ENCODE data around the gene CDK8.

The CDK8 gene

DNA sequence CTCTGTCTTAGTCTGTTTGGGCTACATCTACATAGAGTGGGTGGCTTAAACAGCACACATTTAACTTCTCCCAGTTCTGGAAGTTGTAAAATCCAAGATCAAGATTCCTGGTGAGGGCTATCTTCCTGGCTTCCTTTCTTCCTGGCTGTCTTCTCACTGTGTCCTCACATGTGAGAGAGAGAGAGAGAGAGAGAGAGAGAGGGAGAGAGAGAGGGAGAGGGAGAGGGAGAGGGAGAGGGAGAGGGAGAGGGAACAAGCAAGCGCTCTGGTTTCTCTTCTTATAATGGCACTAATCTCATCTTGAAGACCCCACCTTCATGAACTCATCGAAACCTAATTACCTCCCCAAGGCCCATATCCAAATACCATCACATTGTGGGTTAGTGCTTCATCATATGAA is 69.2 kb downstream of the CDK8 start:
- no peak for DNase-seq

DNA sequence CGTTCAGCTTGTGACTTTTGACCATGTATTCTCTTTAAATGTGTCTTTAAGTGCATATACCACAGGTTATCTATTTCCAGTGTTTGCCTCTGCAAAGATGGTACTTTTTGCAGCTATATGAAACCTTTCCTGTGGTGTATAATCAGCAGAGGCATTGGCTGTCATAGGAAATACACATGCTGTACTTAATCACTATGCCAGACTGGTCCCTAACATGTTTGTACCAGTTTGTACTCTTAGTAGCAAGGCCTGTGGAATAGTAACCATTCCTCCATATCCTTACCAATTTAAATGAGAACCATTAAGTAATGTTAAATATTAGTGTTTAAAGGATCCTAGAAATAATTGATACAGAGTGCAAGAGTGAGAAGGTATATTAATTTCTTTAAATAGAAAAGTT is 69.8 kb downstream of the CDK8 start:
- DNase-seq = no peak

DNA sequence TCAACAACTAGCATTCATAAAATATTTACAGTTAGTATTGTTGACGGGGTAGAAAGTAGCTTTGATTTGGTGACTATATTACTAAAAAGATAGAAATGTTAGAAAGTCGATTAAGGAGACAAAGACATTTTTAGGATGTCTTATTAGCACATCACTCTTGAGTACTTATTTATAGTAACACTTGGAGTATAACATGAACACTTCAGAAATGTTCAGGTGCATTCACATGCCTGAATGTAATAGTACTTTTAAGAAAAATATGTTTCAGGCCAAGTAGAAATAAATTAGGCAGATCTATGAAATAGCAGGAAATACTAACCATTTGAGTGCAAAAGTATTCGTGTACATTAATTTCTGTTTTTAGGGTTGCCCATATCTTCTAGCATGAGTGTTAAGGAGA is 70.4 kb downstream of the CDK8 start:
- no peak for DNase-seq

DNA sequence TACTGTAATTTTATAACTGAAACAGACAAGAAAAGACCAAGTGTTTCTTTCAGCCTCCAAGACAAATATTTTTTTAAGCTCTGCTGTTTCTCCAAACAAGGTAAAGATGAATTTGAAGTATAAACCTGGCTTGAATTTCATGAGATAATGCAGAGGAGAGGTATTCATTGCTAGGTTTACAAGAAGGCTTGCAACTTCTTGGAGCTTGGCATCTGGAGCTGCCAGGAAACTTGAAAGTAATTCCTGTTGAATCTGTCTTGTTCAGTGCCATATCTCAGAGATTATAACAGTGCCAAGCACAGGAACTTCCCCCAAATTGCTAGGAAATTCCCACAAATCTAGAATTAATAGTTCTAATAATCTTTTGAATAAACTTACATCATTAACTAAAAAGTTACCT is 70.9 kb downstream of the CDK8 start:
- no peak for DNase-seq

DNA sequence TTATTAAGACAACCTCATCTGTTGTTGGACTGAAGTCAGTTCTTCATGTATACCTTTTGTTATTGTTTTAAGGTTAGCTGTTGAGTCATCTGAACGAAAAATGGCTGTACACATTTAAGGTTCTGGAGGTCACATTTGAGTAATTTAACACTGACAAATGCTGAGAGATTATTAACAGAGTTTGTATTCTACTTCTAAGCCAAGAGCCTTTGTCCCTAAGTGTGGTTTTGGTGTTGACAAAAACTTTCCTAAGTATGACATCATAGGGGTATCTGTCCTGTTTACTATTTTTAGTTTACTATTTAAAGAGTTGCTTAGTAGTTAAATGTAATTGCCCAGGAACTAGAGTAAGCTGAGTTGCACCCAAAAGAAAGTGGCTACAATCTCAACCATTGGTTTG is 71.9 kb downstream of the CDK8 start:
- DNase-seq = no peak

DNA sequence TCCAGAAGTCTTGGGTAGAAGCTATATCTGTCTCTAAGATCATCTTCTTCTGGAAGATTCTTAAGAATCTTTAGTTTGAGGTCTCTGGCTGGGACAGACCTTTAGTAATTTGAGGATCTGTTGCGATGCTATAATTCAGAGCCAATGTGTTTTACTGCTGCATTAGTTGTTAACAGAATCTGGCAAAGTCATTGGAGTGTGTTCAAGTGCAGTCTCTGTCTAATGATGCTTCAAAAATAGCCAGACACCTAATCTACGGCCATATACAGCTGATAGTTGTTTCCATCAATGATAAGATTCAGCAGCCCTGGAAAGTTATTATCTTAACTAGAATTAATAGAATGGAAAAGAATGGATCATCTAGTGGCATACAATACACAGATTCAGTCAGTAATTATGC is 72.6 kb downstream of the CDK8 start:
- DNase-seq = no peak

DNA sequence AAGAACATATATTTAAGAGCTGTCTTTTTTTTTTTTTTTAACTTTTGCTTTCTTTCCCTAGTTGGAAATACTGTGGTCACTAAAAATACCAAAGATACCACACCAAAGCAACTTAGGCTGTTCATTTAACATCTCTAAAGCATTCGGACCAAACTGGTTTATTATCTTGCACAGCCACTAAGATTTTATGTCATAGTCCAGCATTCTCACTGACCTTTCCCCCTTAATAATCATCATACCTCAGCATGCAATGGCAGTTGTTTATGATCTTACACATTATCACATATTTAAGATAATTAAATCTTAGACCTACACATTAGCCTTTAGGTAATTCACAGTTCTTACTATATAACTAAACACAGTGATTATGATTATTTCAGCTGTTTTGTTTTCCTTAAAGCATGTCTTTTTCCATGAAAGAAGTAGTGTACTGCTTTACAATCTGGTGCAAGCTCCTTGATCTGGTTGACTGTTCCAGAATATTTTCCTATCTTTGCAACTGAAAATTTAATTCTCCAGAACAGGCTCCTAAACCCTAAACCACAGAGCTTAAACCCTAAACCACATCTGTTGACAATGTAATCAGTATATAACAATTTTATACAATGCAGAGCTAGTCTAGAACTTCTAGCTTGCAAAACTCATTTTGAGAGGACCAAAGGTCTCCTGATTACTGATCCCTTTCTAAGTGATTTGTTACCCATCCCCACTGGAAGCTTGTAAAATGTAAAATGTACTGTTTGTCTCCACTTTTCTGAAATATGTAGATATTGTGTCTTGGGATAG is 74.2 kb downstream of the CDK8 start:
- no peak for DNase-seq

DNA sequence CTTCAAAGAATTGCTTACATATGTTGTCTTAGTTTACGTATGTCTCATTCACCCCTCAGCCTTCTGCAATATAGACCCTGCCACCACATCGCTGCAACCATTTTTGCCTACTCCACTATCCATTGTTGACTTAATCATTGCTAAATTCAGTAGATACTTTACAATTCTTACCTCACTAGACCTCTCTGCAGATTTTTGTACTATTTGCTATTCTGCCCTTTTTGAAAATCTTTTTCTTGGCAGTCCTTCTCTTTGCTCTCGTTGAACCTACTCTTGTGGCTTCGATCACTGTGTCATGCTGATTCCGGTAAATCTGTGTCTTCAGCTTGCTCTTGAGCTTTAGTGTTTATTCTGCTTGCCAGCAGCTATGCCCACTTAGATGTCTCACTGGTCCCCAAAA is 81.2 kb downstream of the CDK8 start:
- no peak for DNase-seq

DNA sequence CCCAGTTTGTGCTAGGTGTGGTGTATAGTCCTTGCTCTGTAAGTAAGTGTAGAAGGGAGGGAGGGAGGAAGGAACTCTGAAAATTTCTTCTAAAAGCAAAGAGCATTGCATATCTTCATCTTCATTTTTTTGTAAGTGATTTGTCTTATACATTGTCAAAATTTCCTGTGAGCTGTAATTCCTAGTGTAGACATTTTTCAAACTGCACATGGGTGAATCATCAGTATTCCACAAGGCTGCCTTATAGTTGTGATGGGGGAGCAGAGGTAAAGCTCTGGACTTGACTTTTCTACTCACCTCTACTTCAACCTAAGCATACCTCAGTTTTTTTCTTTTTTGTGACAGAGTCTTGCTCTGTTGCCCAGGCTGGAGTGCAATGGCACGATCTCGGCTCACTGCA is 86.9 kb downstream of the CDK8 start:
- DNase-seq = no peak

DNA sequence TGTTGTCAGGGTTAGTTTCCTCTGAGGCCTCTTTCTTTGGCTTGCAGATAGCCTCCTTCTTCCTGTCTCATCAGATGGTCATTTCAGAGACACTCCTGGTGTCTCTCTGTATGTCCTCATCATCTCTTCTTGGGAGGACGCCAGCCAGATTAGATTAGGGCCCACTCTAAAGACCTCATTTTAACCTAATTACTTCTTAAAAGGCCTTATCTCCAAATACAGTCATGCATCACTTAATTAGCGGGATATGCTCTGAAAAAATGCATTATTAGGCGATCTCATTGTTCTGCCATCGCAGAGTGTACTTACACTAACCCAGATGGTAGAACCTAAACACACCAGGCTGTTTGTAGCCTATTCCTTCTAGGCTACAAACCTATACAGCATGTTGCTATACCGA is 89.0 kb downstream of the CDK8 start:
- no peak for DNase-seq

DNA sequence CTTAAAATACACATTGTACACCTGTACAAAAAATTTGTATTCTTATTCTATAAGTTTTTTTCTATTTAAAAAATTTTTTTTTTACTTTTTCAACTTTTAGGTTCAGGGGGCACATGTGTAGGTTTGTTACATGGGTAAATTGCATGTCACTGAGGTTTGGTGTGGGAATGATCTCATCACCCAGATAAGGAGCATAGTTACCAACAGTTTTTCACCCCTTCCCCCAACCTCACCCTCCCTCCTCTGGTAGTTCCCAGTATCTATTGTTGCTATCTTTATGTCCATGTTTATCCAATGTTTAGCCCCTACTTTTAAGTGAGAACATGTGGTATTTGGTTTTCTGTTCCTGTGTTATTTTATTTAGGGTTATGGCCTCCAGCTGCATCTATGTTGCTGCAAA is 89.9 kb downstream of the CDK8 start:
- DNase-seq = no peak

DNA sequence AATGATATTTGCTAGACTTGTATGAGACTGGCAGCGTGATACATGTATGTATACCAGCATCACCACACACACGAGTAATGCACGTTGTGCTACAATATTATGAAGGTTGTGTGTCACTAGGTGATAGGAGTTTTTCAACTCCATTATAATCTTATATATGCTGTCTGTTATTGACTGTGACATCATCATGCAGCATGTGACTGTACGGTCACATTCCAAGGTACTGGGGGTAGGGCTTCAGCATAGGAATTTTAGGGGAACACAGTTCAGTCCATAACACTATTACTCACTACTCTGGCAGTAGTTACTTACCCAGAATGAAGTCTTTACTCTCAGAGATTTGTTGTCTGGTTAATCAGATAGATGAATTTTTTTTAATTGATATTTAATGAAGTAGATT is 91.1 kb downstream of the CDK8 start:
- DNase-seq = no peak

DNA sequence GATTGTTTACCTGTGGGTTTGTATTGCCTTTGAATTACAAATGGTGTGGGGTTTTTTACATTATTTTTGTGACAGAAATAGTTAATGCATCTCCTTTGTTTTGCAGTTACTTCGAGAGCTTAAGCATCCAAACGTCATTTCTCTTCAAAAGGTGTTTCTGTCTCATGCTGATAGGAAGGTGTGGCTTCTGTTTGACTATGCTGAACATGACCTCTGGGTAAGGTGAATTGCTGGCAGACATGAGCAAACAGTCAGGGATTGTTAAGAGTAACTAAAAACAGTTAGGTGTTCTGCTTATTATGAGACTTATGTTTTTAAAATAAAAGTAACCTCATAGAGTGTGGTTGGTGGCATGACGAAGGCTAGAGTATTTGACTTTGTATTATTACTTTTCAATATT is 95.0 kb downstream of the CDK8 start:
- no peak for DNase-seq

DNA sequence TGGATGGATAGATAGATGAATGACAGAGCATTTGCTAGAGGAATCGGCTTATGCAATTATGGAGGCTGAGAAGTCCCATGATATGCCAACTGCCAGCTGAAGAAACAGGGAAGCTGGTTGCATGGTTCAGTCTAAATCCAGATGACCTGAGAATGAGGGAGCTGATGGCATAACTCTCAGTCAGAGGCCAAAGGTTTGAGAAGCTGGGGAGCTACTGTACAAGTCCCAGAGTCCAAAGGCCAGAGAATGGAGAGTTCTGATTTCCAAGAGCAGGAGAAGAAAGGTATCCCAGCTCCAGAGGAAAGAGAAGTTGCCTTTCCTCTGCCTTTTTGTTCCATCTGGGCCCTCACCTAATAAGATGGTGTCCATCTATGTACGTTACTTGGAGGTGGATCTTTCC is 108.3 kb downstream of the CDK8 start:
- DNase-seq = no peak

DNA sequence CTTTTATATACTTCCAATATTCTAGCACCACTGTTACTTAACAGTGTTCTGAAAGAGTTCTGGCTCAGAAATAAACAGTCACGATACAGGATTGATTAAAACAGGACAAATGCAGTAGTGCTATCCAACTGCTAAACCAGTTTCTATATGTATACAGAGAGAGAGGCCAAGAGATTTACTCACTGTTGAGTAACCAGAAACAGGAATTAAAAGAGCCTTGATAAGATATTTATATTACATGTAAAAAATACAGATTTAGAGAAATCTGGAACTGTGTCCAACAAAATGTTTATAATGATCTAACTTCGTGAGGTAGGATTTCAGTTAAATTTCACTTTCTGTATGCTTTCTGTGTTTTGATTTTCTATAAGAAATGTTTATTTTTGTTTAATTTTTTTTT is 116.6 kb downstream of the CDK8 start:
- no peak for DNase-seq

DNA sequence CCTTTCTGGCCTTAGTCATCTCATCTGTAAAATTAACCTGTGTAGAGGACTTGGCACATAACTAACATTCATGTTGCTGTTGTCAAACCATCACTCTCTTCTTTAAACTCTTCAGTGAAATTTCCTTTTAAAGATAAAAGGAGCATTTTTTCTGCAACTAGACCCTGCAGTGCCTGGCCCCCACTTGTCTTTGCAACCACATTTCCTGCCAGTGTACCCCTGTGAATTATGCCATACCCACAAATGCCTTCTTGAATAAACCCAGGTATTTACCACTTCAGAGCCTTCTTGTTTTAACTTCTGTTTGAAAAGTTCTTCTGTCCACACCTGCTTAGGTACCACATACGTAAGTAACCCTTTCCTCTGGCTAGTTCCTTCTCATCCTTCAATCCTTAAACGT is 118.8 kb downstream of the CDK8 start:
- no peak for DNase-seq

DNA sequence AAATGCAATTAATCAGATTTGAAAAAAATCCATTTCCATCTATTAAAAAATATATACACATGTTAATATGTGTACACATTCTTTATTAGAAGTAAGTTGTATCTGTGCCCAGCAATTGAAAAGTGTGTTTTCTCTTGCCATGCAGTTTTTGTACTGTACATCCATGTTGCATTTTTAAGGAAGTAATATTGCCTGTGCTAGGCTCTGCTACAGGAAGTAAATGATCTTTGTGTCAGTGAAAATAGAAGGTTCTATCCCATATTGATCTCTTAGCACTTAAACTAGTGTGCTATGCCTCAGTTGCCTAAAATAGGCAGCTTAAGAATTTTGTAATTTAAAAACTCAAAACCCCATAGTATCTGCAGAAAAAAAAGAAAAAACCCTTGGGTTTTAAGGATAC is 122.5 kb downstream of the CDK8 start:
- no peak for DNase-seq

DNA sequence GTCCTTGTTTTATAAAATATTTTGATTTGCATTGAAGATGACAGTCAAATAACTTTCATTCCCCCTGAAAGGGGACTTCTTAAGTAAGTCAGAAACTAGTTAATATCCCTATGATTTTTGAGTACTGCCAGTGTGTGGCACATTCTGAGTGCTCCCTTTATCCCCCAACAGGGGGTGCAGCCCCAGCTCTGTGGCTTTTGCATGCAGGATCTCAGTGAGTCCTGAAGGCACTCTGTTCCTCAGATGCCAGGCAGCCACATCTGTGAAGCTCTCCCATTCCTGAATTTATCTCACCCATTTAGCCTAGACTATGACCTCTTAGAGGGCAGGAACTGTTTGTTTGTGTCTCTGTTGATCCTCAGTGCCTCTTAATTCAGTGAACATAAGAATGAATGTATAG is 123.1 kb downstream of the CDK8 start:
- DNase-seq = no peak

DNA sequence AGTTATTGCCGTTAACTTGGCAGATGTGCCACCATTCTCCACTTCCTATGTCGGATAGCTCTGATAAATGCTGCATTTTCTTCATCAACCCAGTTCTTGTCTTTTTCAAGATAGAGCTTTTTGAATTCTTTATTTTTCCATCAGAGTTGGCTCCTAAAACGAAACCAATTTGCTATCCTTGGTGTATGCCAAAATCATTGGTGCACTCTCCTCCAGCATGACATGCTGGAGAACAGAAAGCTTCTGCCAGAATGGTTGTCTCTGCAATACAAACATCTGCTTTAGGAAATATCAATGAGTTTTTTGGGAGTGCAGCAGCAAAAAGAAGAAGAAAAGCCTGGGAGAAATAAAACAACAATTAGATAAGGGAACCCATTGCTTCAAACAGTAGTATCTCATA is 124.2 kb downstream of the CDK8 start:
- no peak for DNase-seq

DNA sequence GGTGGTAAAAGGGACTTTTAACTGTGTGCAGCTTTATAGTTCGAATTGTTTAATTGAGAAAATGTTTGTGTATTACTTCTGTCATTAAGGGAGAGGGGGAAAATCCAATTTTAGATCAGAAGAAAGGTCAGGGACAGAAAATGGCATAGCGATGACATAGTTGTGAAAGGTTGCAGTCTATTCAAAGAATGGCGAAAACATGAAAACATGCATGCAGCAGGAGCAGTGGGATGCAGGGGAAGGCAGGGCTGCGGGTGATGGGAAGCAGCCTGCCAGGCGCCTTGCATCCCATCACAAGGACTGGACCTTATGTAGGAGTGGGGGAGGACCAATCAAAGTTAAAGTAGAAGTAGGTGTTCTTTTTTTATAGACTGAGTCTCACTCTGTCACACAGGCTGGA is 125.9 kb downstream of the CDK8 start:
- no peak for DNase-seq

DNA sequence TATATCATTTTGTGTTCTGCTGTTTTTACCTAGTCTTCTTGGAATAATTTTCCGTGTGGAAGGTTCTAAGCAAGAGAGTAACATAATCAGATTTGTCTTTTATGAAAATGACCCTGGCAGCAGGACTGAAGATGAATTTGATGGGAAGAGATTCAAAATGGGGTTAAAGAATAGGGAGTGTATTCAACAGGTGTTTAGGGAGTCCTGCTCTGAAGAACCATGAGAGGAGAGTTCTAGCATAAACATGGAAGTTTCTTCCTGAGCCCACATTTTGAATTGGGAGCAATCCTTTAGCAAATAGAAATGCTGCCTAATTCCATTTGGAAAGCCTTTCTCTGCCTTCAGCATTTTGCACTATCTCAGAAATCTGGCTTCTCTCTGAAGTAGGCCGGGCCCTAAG is 127.0 kb downstream of the CDK8 start:
- no peak for DNase-seq

DNA sequence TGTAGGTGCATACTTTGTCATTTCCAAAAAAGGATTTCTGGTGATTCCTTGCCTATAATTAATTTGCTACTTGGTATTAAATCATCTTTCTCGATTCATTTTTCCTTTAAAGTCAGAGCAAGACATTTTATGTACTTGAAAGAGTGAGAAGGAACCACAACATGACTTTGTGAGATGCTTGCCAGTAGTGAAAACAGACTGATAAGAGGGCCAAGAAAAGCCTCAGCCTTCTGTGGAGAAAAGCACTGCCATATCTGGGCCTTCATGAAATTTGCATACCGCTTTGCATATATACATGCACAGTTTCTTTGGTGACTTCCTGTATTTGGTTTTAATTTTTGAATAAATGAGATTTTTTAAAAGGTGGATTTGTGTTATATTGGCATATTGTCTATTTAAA is 128.4 kb downstream of the CDK8 start:
- DNase-seq = no peak

DNA sequence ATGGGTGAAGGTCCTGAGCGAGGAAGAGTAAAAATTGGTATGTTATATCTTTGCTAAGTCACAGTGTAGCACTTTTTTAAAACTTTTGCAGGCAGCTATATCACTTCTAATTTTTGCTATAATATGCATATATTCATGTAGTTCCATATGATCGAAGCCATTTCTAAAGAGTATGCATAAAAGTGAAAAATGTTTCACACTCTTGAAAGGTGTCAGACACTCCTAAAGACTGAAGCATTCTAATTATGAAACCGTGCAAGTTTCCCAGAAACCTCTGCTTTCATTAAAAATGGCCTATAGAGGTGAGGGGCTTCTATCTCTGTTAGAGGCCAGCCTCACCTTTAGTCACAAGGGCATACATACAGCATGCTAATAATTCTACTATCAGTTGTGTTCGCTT is 128.9 kb downstream of the CDK8 start:
- DNase-seq = no peak

DNA sequence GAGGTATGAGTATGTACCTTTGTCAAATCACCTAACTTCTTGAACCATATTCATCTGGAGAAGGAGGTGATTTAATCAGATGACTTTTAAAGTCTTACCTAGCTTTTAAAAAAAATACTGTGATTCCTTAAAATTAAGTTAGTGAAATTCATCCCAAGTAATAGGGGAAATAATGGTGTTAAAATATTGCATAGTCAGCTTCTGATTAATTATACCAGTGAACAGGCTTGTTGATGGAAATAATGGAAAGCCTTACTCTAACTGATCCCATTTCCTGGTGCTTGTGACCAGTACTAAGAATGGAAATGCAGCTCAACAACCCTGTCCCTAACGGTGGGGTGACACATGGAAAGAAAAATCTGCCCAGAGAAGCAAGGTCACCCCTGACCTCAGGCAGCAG is 130.7 kb downstream of the CDK8 start:
- no peak for DNase-seq

DNA sequence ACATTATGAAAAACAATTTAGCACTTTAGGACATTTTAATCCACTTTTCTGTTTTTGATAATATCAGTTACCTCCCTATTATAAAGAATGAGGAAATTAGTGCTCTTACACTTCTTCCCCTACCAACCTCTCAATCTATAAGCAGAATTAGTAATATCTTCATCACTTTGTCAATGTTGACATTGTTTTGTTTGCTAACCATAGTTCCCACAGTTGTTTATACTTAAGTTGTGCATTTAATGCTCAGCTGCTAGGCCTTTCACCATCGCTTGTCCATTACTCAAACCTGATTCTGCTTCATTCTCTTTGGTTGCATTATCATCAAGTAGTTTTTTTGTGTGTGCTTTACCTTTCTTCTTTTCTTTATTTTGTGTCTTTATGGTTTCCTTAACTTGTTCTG is 132.1 kb downstream of the CDK8 start:
- DNase-seq = no peak

DNA sequence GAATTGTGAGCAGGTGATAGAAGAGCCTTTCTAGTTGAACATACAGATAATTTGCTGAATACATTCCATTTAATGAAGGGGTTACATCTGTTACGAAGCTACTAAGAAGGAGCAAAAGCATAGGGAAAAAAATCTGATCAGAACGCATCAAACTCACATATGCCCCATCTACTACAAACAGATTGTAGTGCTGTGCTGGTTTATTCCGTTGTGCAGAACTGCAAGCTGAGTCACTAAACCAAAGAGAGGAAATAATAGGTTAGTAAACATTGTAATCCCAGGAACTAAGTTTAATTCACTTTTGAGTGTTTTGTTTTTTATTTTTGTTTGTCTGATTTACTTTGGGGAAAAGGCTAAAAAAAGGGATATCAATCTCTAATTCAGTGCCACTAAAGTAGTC is 136.3 kb downstream of the CDK8 start:
- no peak for DNase-seq
